H9 (cell line): Measurements from ENCODE around the gene UBR7. TPM values are rescaled to one million over a fixed set of nuclear protein-coding genes. Genes with fewer than 3 reads are reported as not detected.

Experiments used
- DNase-seq: peaks from one replicate; pipeline ENCODE4 v3.0.0-alpha.2; 2017
- H2AFZ ChIP-seq: one replicate; pipeline ENCODE4 v1.6.1; 2013; ENCODE audit warnings: mild to moderate bottlenecking, low read length, control low read depth, moderate library complexity
- H2AK5ac ChIP-seq: 2 replicates; pipeline ENCODE4 v1.6.1; 2013; ENCODE audit warnings: low read length, control low read depth, mixed read lengths; ENCODE audit not compliant: insufficient read length
- H2BK120ac ChIP-seq: one replicate; pipeline ENCODE4 v1.6.1; 2013; ENCODE audit warnings: low read depth, mild to moderate bottlenecking, low read length, control low read depth, inconsistent platforms; ENCODE audit not compliant: poor library complexity, severe bottlenecking
- H2BK12ac ChIP-seq: 2 replicates; pipeline ENCODE4 v1.6.1; 2013; ENCODE audit warnings: low read length, control low read depth, mixed read lengths, low read depth; ENCODE audit not compliant: insufficient read length
- H2BK15ac ChIP-seq: 2 replicates; pipeline ENCODE4 v1.6.1; 2013; ENCODE audit warnings: low read depth, low read length, control low read depth
- H2BK20ac ChIP-seq: one replicate; pipeline ENCODE4 v1.6.1; 2013; ENCODE audit warnings: low read depth, mild to moderate bottlenecking, low read length, control low read depth, inconsistent platforms; ENCODE audit not compliant: poor library complexity, severe bottlenecking
- H2BK5ac ChIP-seq: 2 replicates; pipeline ENCODE4 v1.6.1; 2013; ENCODE audit warnings: low read length, control low read depth, mixed read lengths; ENCODE audit not compliant: insufficient read length
- H3K14ac ChIP-seq: 2 replicates; pipeline ENCODE4 v1.6.1; 2013; ENCODE audit warnings: low read length, control low read depth; ENCODE audit not compliant: insufficient read depth
- H3K18ac ChIP-seq: 2 replicates; pipeline ENCODE4 v1.6.1; 2013; ENCODE audit warnings: low read depth, mild to moderate bottlenecking, mixed read lengths, low read length, control low read depth; ENCODE audit not compliant: insufficient read length
- H3K23ac ChIP-seq: 2 replicates; pipeline ENCODE4 v1.6.1; 2013; ENCODE audit warnings: low read length, control low read depth, mixed read lengths, low read depth; ENCODE audit not compliant: insufficient read length
- H3K23me2 ChIP-seq: 2 replicates; pipeline ENCODE4 v1.6.1; 2013; ENCODE audit warnings: low read depth, mild to moderate bottlenecking, mixed read lengths, low read length, control low read depth; ENCODE audit not compliant: insufficient read length, poor library complexity, severe bottlenecking
- H3K27ac ChIP-seq: 2 replicates; pipeline ENCODE4 v1.5.1; 2013; ENCODE audit warnings: low read length, control low read depth, mixed read lengths, low read depth; ENCODE audit not compliant: insufficient read length
- H3K27me3 ChIP-seq: 2 replicates; pipeline ENCODE4 v1.6.1; 2013; ENCODE audit warnings: low read length, control low read depth, inconsistent platforms; ENCODE audit not compliant: insufficient read depth
- H3K4ac ChIP-seq: 2 replicates; pipeline ENCODE4 v1.6.1; 2013; ENCODE audit warnings: low read depth, mild to moderate bottlenecking, control low read depth, inconsistent platforms, low read length, moderate library complexity
- H3K4me1 ChIP-seq: 2 replicates; pipeline ENCODE4 v1.6.1; 2013; ENCODE audit warnings: low read length, control low read depth, inconsistent platforms; ENCODE audit not compliant: insufficient read depth
- H3K4me2 ChIP-seq: 2 replicates; pipeline ENCODE4 v1.6.1; 2013; ENCODE audit warnings: low read length, control low read depth, mixed read lengths; ENCODE audit not compliant: insufficient read length, insufficient read depth
- H3K56ac ChIP-seq: 2 replicates; pipeline ENCODE4 v1.6.1; 2013; ENCODE audit warnings: low read depth, mild to moderate bottlenecking, mixed read lengths, low read length, control low read depth; ENCODE audit not compliant: insufficient read length
- H3K79me1 ChIP-seq: 2 replicates; pipeline ENCODE4 v1.6.1; 2013; ENCODE audit warnings: low read depth, mild to moderate bottlenecking, moderate library complexity, low read length, control low read depth, inconsistent platforms; ENCODE audit not compliant: insufficient read depth, poor library complexity, severe bottlenecking
- H3K79me2 ChIP-seq: 2 replicates; pipeline ENCODE4 v1.6.1; 2013; ENCODE audit warnings: low read length, control low read depth, inconsistent platforms; ENCODE audit not compliant: insufficient read depth
- H3K9ac ChIP-seq: 2 replicates; pipeline ENCODE4 v1.6.1; 2013; ENCODE audit warnings: low read length, control low read depth, mixed read lengths; ENCODE audit not compliant: insufficient read length; ENCODE audit errors: extremely low read depth
- H3K9me3 ChIP-seq: one replicate; pipeline ENCODE4 v1.6.1; 2013; ENCODE audit warnings: low read depth, low read length, inconsistent platforms; ENCODE audit not compliant: control insufficient read depth
- H3T11ph ChIP-seq: one replicate; pipeline ENCODE4 v1.6.1; 2013; ENCODE audit warnings: mild to moderate bottlenecking, low read length, control low read depth, inconsistent platforms
- H4K20me1 ChIP-seq: one replicate; pipeline ENCODE4 v1.6.1; 2013; ENCODE audit not compliant: control insufficient read depth, insufficient read length, insufficient read depth
- H4K5ac ChIP-seq: 2 replicates; pipeline ENCODE4 v1.6.1; 2013; ENCODE audit warnings: low read depth, mild to moderate bottlenecking, mixed read lengths, low read length, control low read depth; ENCODE audit not compliant: insufficient read length
- H4K8ac ChIP-seq: replicated peaks from 2 replicates; pipeline ENCODE4 v1.6.1; 2013; ENCODE audit warnings: low read length, control low read depth, mixed read lengths, low read depth; ENCODE audit not compliant: insufficient read length
- H4K91ac ChIP-seq: 2 replicates; pipeline ENCODE4 v1.6.1; 2013; ENCODE audit warnings: low read depth, mild to moderate bottlenecking, moderate library complexity, mixed read lengths, low read length, control low read depth; ENCODE audit not compliant: insufficient read length
- H3K27ac Mint-ChIP-seq, 3 experiments: 2 replicates in 2 of 3; 3 replicates in 1 of 3; pipeline ENCODE4 v1.8.0; 2020 to 2021; ENCODE audit warnings: mixed read lengths in 3 of 3, mild to moderate bottlenecking in 1 of 3, moderate library complexity in 1 of 3
- H3K27me3 Mint-ChIP-seq: 2 replicates; pipeline ENCODE4 v1.8.0; 2021; ENCODE audit warnings: low read depth, mild to moderate bottlenecking, moderate library complexity, mixed read lengths
- H3K36me3 Mint-ChIP-seq, 3 experiments: 2 replicates in 2 of 3; 3 replicates in 1 of 3; pipeline ENCODE4 v1.8.0; 2020 to 2021; ENCODE audit warnings: low read depth in 3 of 3, mixed read lengths in 3 of 3; ENCODE audit not compliant: insufficient read depth in 1 of 3
- H3K4me1 Mint-ChIP-seq, 2 experiments: 2 replicates each; pipeline ENCODE4 v1.8.0; 2020; ENCODE audit warnings: mixed read lengths in 2 of 2
- H3K4me3 Mint-ChIP-seq, 2 experiments: 2 replicates in 1 of 2; 3 replicates in 1 of 2; pipeline ENCODE4 v1.8.0; 2020 to 2021; ENCODE audit warnings: mild to moderate bottlenecking in 2 of 2, mixed read lengths in 2 of 2, moderate library complexity in 1 of 2
- H3K9me3 Mint-ChIP-seq, 2 experiments: 2 replicates in 1 of 2; 3 replicates in 1 of 2; pipeline ENCODE4 v1.8.0; 2020; ENCODE audit warnings: mild to moderate bottlenecking in 2 of 2, mixed read lengths in 2 of 2, moderate library complexity in 1 of 2
- CTCF ChIP-seq: fragments of 200-600 bp; sonication (generic); conservative IDR thresholded peaks from 3 replicates; pipeline ENCODE4 v1.8.0; 2021; ENCODE audit warnings: antibody characterized with exemption, mild to moderate bottlenecking
- WGBS: extraction: QIAGEN DNeasy Blood & Tissue Kit; methylation state at CpG from one replicate; pipeline ENCODE4 v1.1.7; 2013; ENCODE audit warnings: missing lambda C conversion rate, low lambda C conversion rate, mixed read lengths; ENCODE audit not compliant: insufficient read length; ENCODE audit errors: extremely low coverage; 5-methylcytosine and 5-hydroxymethylcytosine counted together
- total RNA-seq: library from RNA; stranded (reverse); gene quantifications from 2 replicates; pipeline ENCODE4 v1.2.1, GENCODE V29; 2021

The UBR7 gene
- total RNA-seq, 1 experiment from 2014 or later: 28.4 TPM

- Mint-ChIP-seq H3K4me3 (no peak overlapping the region), H3K27me3 (no peaks in the 10 kb centered on the region), H3K36me3 (peaks cover 9 to 53% (median 41%) of the 10 kb centered on the region in 3 experiments; a peak in 6 of 7 replicates), H3K4me1 (peaks cover 3 to 4% of the 10 kb centered on the region in 2 experiments), H3K27ac (no peak overlapping the region), H3K9me3 (no peaks in the 10 kb centered on the region)
- Histone ChIP-seq H2BK12ac (no peak overlapping the region), H3K4ac (no peak overlapping the region), H2AFZ (no peak overlapping the region), H3K79me2 (no peaks in the 10 kb centered on the region), H3K4me1 (no peaks in the 10 kb centered on the region; the same call in 1 of the 2 replicates), H2AK5ac (no peak overlapping the region), H2BK15ac (no peak overlapping the region), H3K27ac (no peak overlapping the region), H2BK20ac (no peak overlapping the region), H3T11ph (no peak overlapping the region), H3K27me3 (no peaks in the 10 kb centered on the region), H3K4me2 (no peak overlapping the region), H3K56ac (no peak overlapping the region), H3K9ac (no peak overlapping the region), H3K23ac (no peak overlapping the region), H3K14ac (no peak overlapping the region), H2BK5ac (no peak overlapping the region), H4K91ac (no peak overlapping the region), H3K23me2 (peaks cover 7% of the 10 kb centered on the region), H3K18ac (no peak overlapping the region), H4K8ac (no peak overlapping the region), H3K79me1 (no peaks in the 10 kb centered on the region), H4K20me1 (no peaks in the 10 kb centered on the region), H2BK120ac (no peak overlapping the region), H3K9me3 (no peaks in the 10 kb centered on the region), H4K5ac (no peak overlapping the region)
- TF ChIP-seq CTCF: no peak
- DNase-seq: no peak
- no CpG with 5 or more reads among the region's 3 CpGs for WGBS
Measured at GRCh38 chr14:93212432-93212831, 5.4 kb downstream of the UBR7 start.
